ENCODE data around the gene SLC16A3.

Gene SLC16A3

DNA sequence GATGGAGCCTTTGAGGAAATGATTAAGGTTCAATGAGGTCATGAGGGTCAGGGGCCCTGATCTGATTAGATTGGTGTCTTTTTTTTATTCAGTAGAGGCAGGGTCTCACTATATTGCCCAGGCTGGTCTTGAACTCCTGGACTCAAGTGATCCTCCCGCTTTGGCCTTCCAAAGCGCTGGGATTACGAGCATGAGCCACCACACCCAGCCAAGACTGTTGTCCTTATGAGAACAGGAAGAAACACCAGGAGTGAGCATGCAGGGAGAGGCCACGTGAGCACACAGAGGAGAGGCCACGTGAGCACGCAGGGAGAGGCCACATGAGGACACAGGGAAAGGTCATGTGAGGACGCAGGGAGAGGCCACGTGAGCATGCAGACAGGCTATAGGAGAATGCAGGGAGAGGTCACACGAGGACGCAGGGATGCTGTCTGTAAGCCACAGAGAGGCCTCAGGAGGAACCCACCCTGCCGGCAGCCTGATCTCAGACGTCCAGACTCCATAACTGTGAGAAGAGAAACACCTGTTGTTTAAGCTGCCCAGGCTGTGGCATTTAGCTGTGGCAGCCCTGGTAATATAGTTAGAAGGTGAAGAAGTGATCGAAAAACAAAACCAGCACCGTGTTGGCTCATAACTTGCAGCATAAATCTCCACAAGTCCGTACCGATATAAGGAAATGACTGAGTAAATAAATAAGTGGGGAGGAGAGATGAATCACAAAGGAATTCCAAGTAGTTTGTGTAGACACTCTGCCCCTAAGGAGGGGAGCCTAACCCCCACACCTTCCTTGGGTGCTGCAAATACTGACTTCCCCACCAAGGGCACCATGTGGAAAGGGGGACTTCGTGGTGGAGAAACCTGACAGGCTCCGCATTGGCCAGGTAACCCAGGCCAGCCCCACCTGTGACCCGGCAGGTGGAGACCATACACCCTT lies 59.3 kb downstream of the SLC16A3 start:
- DNase-seq = no peak
